HCT116 (cell line): ENCODE results near the gene ACAP3. TPM values are rescaled to one million over a fixed set of nuclear protein-coding genes. Genes with fewer than 3 reads are reported as not detected.
A peak's percentile ranks its signal among the peaks of the same experiment; 100 is the strongest.

Experiments used
- ATAC-seq: fragments of 200-7000 bp; cut with Tn5 transposase; 2 replicates; pipeline ENCODE4 v1.9.1; 2020; ENCODE audit warnings: mild to moderate bottlenecking, moderate library complexity
- BruUV-seq: library from RNA; stranded (reverse); fragments of 400-500 nt; replicated peaks from 2 replicates; lab custom pipeline; 2021; lab: Mats Ljungman, UMichigan
- CTCF ChIA-PET: fragments of 300-600 bp; sonication (Branson Sonifier 250); formaldehyde crosslinking; loops from one replicate; lab custom pipeline; 2021; ENCODE audit warnings: antibody characterized with exemption; lab: Charles Lee
- POLR2A ChIA-PET: fragments of 300-600, 350-600 bp; sonication (Branson Sonifier 250); formaldehyde crosslinking; loops from one replicate; lab custom pipeline; 2021; ENCODE audit warnings: antibody characterized with exemption; lab: Charles Lee
- RAD21 ChIA-PET, 2 experiments: fragments of 300-600 bp; sonication (Branson Sonifier 250); formaldehyde crosslinking; loops; one replicate each; lab custom pipeline; 2023; ENCODE audit warnings: low total read pairs in 2 of 2; ENCODE audit not compliant: uncharacterized antibody in 2 of 2, unreplicated experiment in 2 of 2, low non-redundant PET in 1 of 2; lab: Charles Lee
- DNase-seq: peaks from one replicate; pipeline ENCODE4 v3.0.0-alpha.2; 2010; ENCODE audit warnings: low read depth, low spot score
- H2AFZ ChIP-seq: fragments of 200-600 bp; shearing (Covaris generic), sonication (generic); 2 replicates; pipeline ENCODE4 v1.6.1; 2017; ENCODE audit warnings: low read depth, mixed run types, mixed read lengths, antibody characterized with exemption, low read length; ENCODE audit not compliant: poor library complexity, severe bottlenecking
- H3K27ac ChIP-seq: 2 replicates; pipeline ENCODE4 v1.5.1; 2012; ENCODE audit warnings: low read depth, low read length
- H3K27me3 ChIP-seq: fragments of 200-600 bp; sonication (generic); 2 replicates; pipeline ENCODE4 v1.6.1; 2016; ENCODE audit warnings: mixed run types, low read length, mixed read lengths; ENCODE audit not compliant: insufficient read depth
- H3K36me3 ChIP-seq, 2 experiments: fragments of 200-500 bp in 1 of 2; fragments of 200-600 bp in 1 of 2; sonication (Bioruptor generic) in 1 of 2; sonication (generic) in 1 of 2; 2 replicates each; pipeline versions ENCODE4 v1.5.1 to v1.6.1; 2014 to 2016; ENCODE audit warnings: low read length in 2 of 2, inconsistent platforms in 1 of 2, mixed read lengths in 1 of 2, mixed run types in 1 of 2; ENCODE audit not compliant: insufficient read depth in 2 of 2, control insufficient read depth in 1 of 2
- H3K4me1 ChIP-seq, 2 experiments: fragments of 200-600 bp in 1 of 2; sonication (generic) in 1 of 2; 2 replicates each; pipeline versions ENCODE4 v1.5.1 to v1.6.1; 2012 to 2017; ENCODE audit warnings: low read length in 2 of 2, inconsistent platforms in 1 of 2, mild to moderate bottlenecking in 1 of 2, mixed read lengths in 1 of 2, mixed run types in 1 of 2, moderate library complexity in 1 of 2; ENCODE audit not compliant: insufficient read depth in 2 of 2, control insufficient read depth in 1 of 2
- H3K4me2 ChIP-seq: fragments of 200-600 bp; sonication (generic); 2 replicates; pipeline ENCODE4 v1.6.1; 2017; ENCODE audit warnings: mixed run types, low read length, mixed read lengths
- H3K4me3 ChIP-seq, 2 experiments: fragments of 200-600 bp in 1 of 2; sonication (generic) in 1 of 2; replicated peaks in 1 of 2; 2 replicates each; pipeline ENCODE4 v1.5.1; 2011 to 2016; ENCODE audit warnings: low read length in 2 of 2, control low read depth in 1 of 2, low read depth in 1 of 2, mild to moderate bottlenecking in 1 of 2, mixed read lengths in 1 of 2, mixed run types in 1 of 2
- H3K79me2 ChIP-seq: fragments of 200-600 bp; sonication (generic); 2 replicates; pipeline ENCODE4 v1.6.1; 2017; ENCODE audit warnings: mild to moderate bottlenecking, mixed run types, low read length, moderate library complexity, mixed read lengths; ENCODE audit not compliant: insufficient read depth
- H3K9ac ChIP-seq: fragments of 200-600 bp; sonication (generic); 2 replicates; pipeline ENCODE4 v1.6.1; 2016; ENCODE audit warnings: low read length, mixed read lengths
- H3K9me2 ChIP-seq: fragments of 200-600 bp; sonication (generic), shearing (Covaris generic); 2 replicates; pipeline ENCODE4 v1.6.1; 2017; ENCODE audit warnings: mixed run types, mild to moderate bottlenecking, moderate library complexity; ENCODE audit not compliant: insufficient read depth
- H3K9me3 ChIP-seq, 2 experiments: fragments of 200-500 bp in 1 of 2; fragments of 200-600 bp in 1 of 2; sonication (Bioruptor generic) in 1 of 2; sonication (generic) in 1 of 2; 2 replicates each; pipeline ENCODE4 v1.6.1; 2014 to 2017; ENCODE audit warnings: low read length in 2 of 2, mixed read lengths in 2 of 2, inconsistent platforms in 1 of 2, low read depth in 1 of 2, mild to moderate bottlenecking in 1 of 2, mixed run types in 1 of 2, moderate library complexity in 1 of 2; ENCODE audit not compliant: control insufficient read depth in 1 of 2, insufficient read depth in 1 of 2
- H4K20me1 ChIP-seq: fragments of 200-600 bp; sonication (generic), shearing (Covaris generic); 2 replicates; pipeline ENCODE4 v1.6.1; 2017; ENCODE audit warnings: mixed run types, mild to moderate bottlenecking, moderate library complexity; ENCODE audit not compliant: insufficient read depth
- ATF3 ChIP-seq: IDR thresholded peaks from 2 replicates; pipeline ENCODE4 v1.6.1; 2012
- CTCF ChIP-seq, 3 experiments: fragments of 200-600 bp in 1 of 3; sonication (generic) in 1 of 3; IDR thresholded peaks in 2 of 3; conservative IDR thresholded peaks in 1 of 3; 2 replicates each; pipeline ENCODE4 v1.5.1; 2012 to 2017; ENCODE audit warnings: low read depth in 2 of 3, low read length in 2 of 3, antibody characterized with exemption in 1 of 3, borderline replicate concordance in 1 of 3, control low read depth in 1 of 3, mild to moderate bottlenecking in 1 of 3, mixed read lengths in 1 of 3, mixed run types in 1 of 3, moderate library complexity in 1 of 3; ENCODE audit not compliant: insufficient read depth in 1 of 3
- intact Hi-C: fragments of 100-400 bp; cut with micrococcal nuclease; formaldehyde crosslinking; loops from 2 replicates; pipeline ENCODE4 v1.10.0; 2022
- total RNA-seq: library from RNA; stranded (reverse); gene quantifications from one replicate; pipeline ENCODE4 v1.2.1, GENCODE V29; 2021; ENCODE audit not compliant: unreplicated experiment
- TF ChIP-seq, protein P1 (sequence below): IDR thresholded peaks from 2 replicates; pipeline ENCODE4 v1.6.1; 2012; ENCODE audit warnings: low read depth

Gene ACAP3
- total RNA-seq, 1 experiment from 2014 or later = 38.8 TPM

- Histone ChIP-seq H4K20me1 (no peaks in the 10 kb centered on the region), H3K27ac (0 out of 2 replicates have a peak overlapping the region, but pooled peaks have one; percentile 10), H3K9ac (no peak overlapping the region), H3K4me1 (peaks cover 29 to 43% of the 10 kb centered on the region in 2 experiments), H3K79me2 (peaks cover 9% of the 10 kb centered on the region), H2AFZ (no peak overlapping the region), H3K36me3 (no peaks in the 10 kb centered on the region), H3K9me2 (no peaks in the 10 kb centered on the region), H3K9me3 (no peaks in the 10 kb centered on the region), H3K4me2 (no peak overlapping the region), H3K4me3 (no peak overlapping the region), H3K27me3 (no peaks in the 10 kb centered on the region)
- ChIA-PET CTCF (no interaction called here), RAD21 (no interaction called here), POLR2A (no interaction called here)
- intact Hi-C loops = no loop called here
- DNase-seq (no peak), ATAC-seq (no peak)
- no peak for TF ChIP-seq ATF3
- TF ChIP-seq CTCF (IDR thresholded peaks at IDR 0.05 in 2 of 3, conservative IDR thresholded peaks at IDR 0.05 in 1 of 3; ENCODE audit: borderline replicate concordance in 1 of 3, insufficient read depth in 1 of 3, low read depth in 2 of 3, low read length in 2 of 3) = peak in 2 of 3 experiments; percentile 71 to 73; a peak in 4 of 6 replicates
- no TSS peak for BruUV-seq
These were observed 5.7 kb downstream of the ACAP3 start for GRCh38 chr1:1302006-1302430.

DNA sequence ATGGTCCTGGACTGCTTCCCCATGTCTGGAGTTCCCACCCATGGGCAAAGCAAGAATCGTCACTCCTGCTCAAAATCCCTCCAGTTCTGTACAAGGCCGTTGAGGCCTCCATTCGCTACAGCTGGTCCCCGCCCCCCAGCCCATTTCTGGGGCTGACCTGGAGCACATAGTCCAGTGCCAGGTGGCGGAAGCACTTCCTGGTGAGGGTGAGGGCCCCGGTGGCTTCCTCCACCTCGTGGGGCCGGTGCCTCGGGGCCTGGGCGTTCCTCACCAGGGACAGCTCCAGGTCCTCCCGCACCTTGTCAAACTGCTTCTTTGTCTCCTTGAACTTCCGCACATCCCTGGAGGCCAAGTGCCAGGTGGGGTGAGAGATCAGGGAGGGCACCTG is 7.4 kb downstream of the ACAP3 start:
- Histone ChIP-seq H3K9me3 (no peaks in the 10 kb centered on the region), H2AFZ (no peak overlapping the region), H3K9me2 (no peaks in the 10 kb centered on the region), H3K36me3 (no peaks in the 10 kb centered on the region), H3K4me2 (no peak overlapping the region), H3K4me3 (no peak overlapping the region), H3K4me1 (peaks cover 14 to 27% of the 10 kb centered on the region in 2 experiments), H3K79me2 (no peaks in the 10 kb centered on the region), H4K20me1 (no peaks in the 10 kb centered on the region), H3K9ac (no peak overlapping the region), H3K27ac (no peak overlapping the region), H3K27me3 (no peaks in the 10 kb centered on the region)
- ChIA-PET RAD21 (interaction anchor here in 1 of 2 experiments (0.7 kb wide), 1 partner anchor 10 kb away, joined by 5 read pairs; no protein-coding TSS in a partner anchor), CTCF (interaction anchor here (1.0 to 1.6 kb wide), 3 partner anchors 9 to 10 kb away, joined by 3 to 6 read pairs (median 3); no protein-coding TSS in a partner anchor), POLR2A (no interaction called here)
- DNase-seq = no peak
- TF ChIP-seq CTCF (IDR thresholded peaks at IDR 0.05 in 2 of 3, conservative IDR thresholded peaks at IDR 0.05 in 1 of 3; ENCODE audit: borderline replicate concordance in 1 of 3, insufficient read depth in 1 of 3, low read depth in 2 of 3, low read length in 2 of 3) = 0 out of 6 replicates have a peak, but pooled peaks of 1 of the 3 experiments have one; percentile 7
- TF ChIP-seq, protein P1, sequence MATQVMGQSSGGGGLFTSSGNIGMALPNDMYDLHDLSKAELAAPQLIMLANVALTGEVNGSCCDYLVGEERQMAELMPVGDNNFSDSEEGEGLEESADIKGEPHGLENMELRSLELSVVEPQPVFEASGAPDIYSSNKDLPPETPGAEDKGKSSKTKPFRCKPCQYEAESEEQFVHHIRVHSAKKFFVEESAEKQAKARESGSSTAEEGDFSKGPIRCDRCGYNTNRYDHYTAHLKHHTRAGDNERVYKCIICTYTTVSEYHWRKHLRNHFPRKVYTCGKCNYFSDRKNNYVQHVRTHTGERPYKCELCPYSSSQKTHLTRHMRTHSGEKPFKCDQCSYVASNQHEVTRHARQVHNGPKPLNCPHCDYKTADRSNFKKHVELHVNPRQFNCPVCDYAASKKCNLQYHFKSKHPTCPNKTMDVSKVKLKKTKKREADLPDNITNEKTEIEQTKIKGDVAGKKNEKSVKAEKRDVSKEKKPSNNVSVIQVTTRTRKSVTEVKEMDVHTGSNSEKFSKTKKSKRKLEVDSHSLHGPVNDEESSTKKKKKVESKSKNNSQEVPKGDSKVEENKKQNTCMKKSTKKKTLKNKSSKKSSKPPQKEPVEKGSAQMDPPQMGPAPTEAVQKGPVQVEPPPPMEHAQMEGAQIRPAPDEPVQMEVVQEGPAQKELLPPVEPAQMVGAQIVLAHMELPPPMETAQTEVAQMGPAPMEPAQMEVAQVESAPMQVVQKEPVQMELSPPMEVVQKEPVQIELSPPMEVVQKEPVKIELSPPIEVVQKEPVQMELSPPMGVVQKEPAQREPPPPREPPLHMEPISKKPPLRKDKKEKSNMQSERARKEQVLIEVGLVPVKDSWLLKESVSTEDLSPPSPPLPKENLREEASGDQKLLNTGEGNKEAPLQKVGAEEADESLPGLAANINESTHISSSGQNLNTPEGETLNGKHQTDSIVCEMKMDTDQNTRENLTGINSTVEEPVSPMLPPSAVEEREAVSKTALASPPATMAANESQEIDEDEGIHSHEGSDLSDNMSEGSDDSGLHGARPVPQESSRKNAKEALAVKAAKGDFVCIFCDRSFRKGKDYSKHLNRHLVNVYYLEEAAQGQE = no peak
- intact Hi-C loops = no loop called here
- no peak for ATAC-seq
- BruUV-seq = no TSS peak
